HepG2 (cell line): ENCODE results near the gene TRAF5. TPM values are rescaled to one million over a fixed set of nuclear protein-coding genes. Genes with fewer than 3 reads are reported as not detected.

Source experiments
- ATAC-seq: fragments of 200-7000 bp; cut with Tn5 transposase; 3 replicates; pipeline ENCODE4 v1.9.1; 2020; ENCODE audit warnings: mild to moderate bottlenecking, moderate library complexity
- BruUV-seq: library from RNA; stranded (reverse); fragments of 400-500 nt; replicated peaks from 2 replicates; lab custom pipeline; 2021; lab: Mats Ljungman, UMichigan
- CTCF ChIA-PET: fragments of 300-600 bp; formaldehyde crosslinking; extraction: SDS; loops from one replicate; lab custom pipeline; 2021; ENCODE audit warnings: low total read pairs, inconsistent platforms, low intra/inter-chr PET ratio; lab: Yijun Ruan, JAX
- POLR2A ChIA-PET: fragments of 350-600 bp; sonication (Branson Sonifier 250); formaldehyde crosslinking; loops from one replicate; lab custom pipeline; 2020; ENCODE audit warnings: antibody characterized with exemption, inconsistent platforms; lab: Yijun Ruan, JAX
- DNase-seq: peaks from one replicate; pipeline ENCODE4 v3.0.0-alpha.2; 2015; ENCODE audit warnings: low spot score
- FAIRE-seq: peaks from 3 replicates; lab custom pipeline; 2011; peaks lifted over from hg19 to GRCh38; lab: Jason Lieb, UNC
- H2AFZ ChIP-seq: one replicate; pipeline ENCODE4 v1.6.1; 2011; ENCODE audit warnings: low read length, inconsistent platforms
- H3K27ac ChIP-seq: fragments of 300-600 bp; 3 replicates; pipeline ENCODE4 v1.8.0; 2011; ENCODE audit warnings: mixed run types, mild to moderate bottlenecking, mixed read lengths, low read length, inconsistent platforms; ENCODE audit not compliant: insufficient read depth; ENCODE audit errors: extremely low read length
- H3K27me3 ChIP-seq, 2 experiments: fragments of 200-600 bp in 1 of 2; 2 replicates in 1 of 2; 3 replicates in 1 of 2; pipeline versions ENCODE4 v1.6.0 to v1.8.0; 2011; ENCODE audit warnings: low read length in 2 of 2, mild to moderate bottlenecking in 2 of 2, moderate library complexity in 2 of 2, inconsistent platforms in 1 of 2; ENCODE audit not compliant: insufficient read depth in 2 of 2, control insufficient read depth in 1 of 2
- H3K36me3 ChIP-seq, 2 experiments: fragments of 200-600 bp in 1 of 2; replicated peaks in 1 of 2; 2 replicates in 1 of 2; 3 replicates in 1 of 2; pipeline versions ENCODE4 v1.5.1 to v1.8.0; 2011; ENCODE audit warnings: low read length in 2 of 2, inconsistent platforms in 1 of 2; ENCODE audit not compliant: insufficient read depth in 2 of 2, control insufficient read depth in 1 of 2
- H3K4me1 ChIP-seq: 2 replicates; pipeline ENCODE4 v1.5.1; 2012; ENCODE audit warnings: low read length, inconsistent platforms; ENCODE audit not compliant: insufficient read depth
- H3K4me2 ChIP-seq: 2 replicates; pipeline ENCODE4 v1.6.0; 2011; ENCODE audit warnings: low read depth, low read length, inconsistent platforms
- H3K4me3 ChIP-seq, 3 experiments: fragments of 200-600 bp in 1 of 3; sonication (generic), shearing (Covaris generic) in 1 of 3; replicated peaks in 1 of 3; 2 replicates each; pipeline ENCODE4 v1.5.1; 2011 to 2016; ENCODE audit warnings: low read length in 3 of 3, inconsistent platforms in 2 of 3, low read depth in 2 of 3, mild to moderate bottlenecking in 2 of 3, control low read depth in 1 of 3, mixed read lengths in 1 of 3; ENCODE audit not compliant: insufficient read depth in 1 of 3
- H3K79me2 ChIP-seq: one replicate; pipeline ENCODE4 v1.6.1; 2011; ENCODE audit warnings: low read length, inconsistent platforms; ENCODE audit not compliant: insufficient read depth
- H3K9ac ChIP-seq: 2 replicates; pipeline ENCODE4 v1.6.0; 2011; ENCODE audit warnings: mild to moderate bottlenecking, low read depth, low read length, inconsistent platforms; ENCODE audit not compliant: insufficient read depth
- H3K9me3 ChIP-seq: 2 replicates; pipeline ENCODE4 v1.5.1; 2012; ENCODE audit warnings: mild to moderate bottlenecking, low read length
- H4K20me1 ChIP-seq: 2 replicates; pipeline ENCODE4 v1.6.0; 2011; ENCODE audit warnings: inconsistent platforms, mild to moderate bottlenecking, low read length, moderate library complexity; ENCODE audit not compliant: insufficient read depth
- ETV6 ChIP-seq: sonication (generic); formaldehyde crosslinking; conservative IDR thresholded peaks from 2 replicates; pipeline ENCODE4 v1.4.0; 2020; ENCODE audit warnings: missing genetic modification reagents
- KLF6 ChIP-seq: IDR thresholded peaks from 2 replicates; pipeline ENCODE4 v1.8.0; 2016; ENCODE audit warnings: missing biosample characterization, missing genetic modification reagents
- NRL ChIP-seq: sonication (generic); formaldehyde crosslinking; IDR thresholded peaks from 2 replicates; pipeline ENCODE4 v1.5.0; 2020; ENCODE audit warnings: missing genetic modification reagents, mild to moderate bottlenecking, moderate library complexity, borderline replicate concordance
- RBAK ChIP-seq: sonication (generic); formaldehyde crosslinking; IDR thresholded peaks from 2 replicates; pipeline ENCODE4 v1.5.1; 2020; ENCODE audit warnings: mild to moderate bottlenecking, missing genetic modification reagents
- REXO4 ChIP-seq: sonication (generic); formaldehyde crosslinking; IDR thresholded peaks from 2 replicates; pipeline ENCODE4 v1.8.0; 2022; ENCODE audit warnings: missing genetic modification reagents, mild to moderate bottlenecking, borderline replicate concordance
- RNF2 ChIP-seq: fragments of 450-650 bp; conservative IDR thresholded peaks from 2 replicates; pipeline ENCODE4 v1.6.1; 2016; ENCODE audit warnings: low read depth
- XRCC5 ChIP-seq: fragments of 200-400 bp; formaldehyde crosslinking; optimal IDR thresholded peaks from 2 replicates; pipeline ENCODE3; 2017; ENCODE audit warnings: mild to moderate bottlenecking, low read length
- ZBTB39 ChIP-seq: sonication (generic); formaldehyde crosslinking; IDR thresholded peaks from 2 replicates; pipeline ENCODE4 v1.5.0; 2020; ENCODE audit warnings: missing genetic modification reagents
- ZBTB4 ChIP-seq: sonication (generic); formaldehyde crosslinking; IDR thresholded peaks from 2 replicates; pipeline ENCODE4 v1.4.0; 2020; ENCODE audit warnings: missing genetic modification reagents, mild to moderate bottlenecking, borderline replicate concordance
- ZBTB7A ChIP-seq: sonication (generic); formaldehyde crosslinking; IDR thresholded peaks from 2 replicates; pipeline ENCODE4 v1.8.0; 2022; ENCODE audit warnings: mild to moderate bottlenecking, missing genetic modification reagents
- ZNF251 ChIP-seq: sonication (generic); formaldehyde crosslinking; IDR thresholded peaks from 2 replicates; pipeline ENCODE4 v1.9.0; 2021; ENCODE audit warnings: mild to moderate bottlenecking, missing genetic modification reagents
- ZNF619 ChIP-seq: sonication (generic); formaldehyde crosslinking; IDR thresholded peaks from 2 replicates; pipeline ENCODE4 v1.4.0; 2020; ENCODE audit warnings: mild to moderate bottlenecking, missing genetic modification reagents
- ZNF737 ChIP-seq: sonication (generic); formaldehyde crosslinking; IDR thresholded peaks from 2 replicates; pipeline ENCODE4 v1.5.0; 2020; ENCODE audit warnings: missing genetic modification reagents, mild to moderate bottlenecking, borderline replicate concordance
- WGBS: methylation state at CpG from one replicate; pipeline ENCODE4 v1.1.6; 2017; ENCODE audit warnings: low lambda C conversion rate; 5-methylcytosine and 5-hydroxymethylcytosine counted together
- in situ Hi-C: cut with HindIII; loops from 2 replicates; pipeline ENCODE4 v1.10.0; 2017; ENCODE audit warnings: low pct_unique_long_range_greater_than_20kb; ENCODE audit not compliant: extremely low pct_ligation_motif_present
- intact Hi-C: fragments of 100-400 bp; cut with micrococcal nuclease; formaldehyde crosslinking; loops from one replicate; pipeline ENCODE4 v1.10.0; 2022; ENCODE audit not compliant: unreplicated experiment
- polyA plus RNA-seq, 8 experiments: library from polyadenylated mRNA; depleted of rRNA in 3 of 8; stranded (reverse) in 7 of 8; unstranded in 1 of 8; fragments of >200 nt; fragmentation: Illumina TruSeq in 4 of 8; extraction: Trizol in 4 of 8; gene quantifications; 2 replicates each; pipeline versions ENCODE4 v1.2.1 to v1.2.3, GENCODE V29; 2011 to 2016; ENCODE audit warnings: low read depth in 4 of 8, missing spikeins in 1 of 8, mixed read lengths in 1 of 8; ENCODE audit not compliant: insufficient read depth in 1 of 8
- total RNA-seq, 5 experiments: library from RNA; depleted of rRNA; stranded (reverse); fragments of >200 nt; fragmentation: Illumina TruSeq; extraction: Trizol; gene quantifications; 2 replicates each; pipeline ENCODE4 v1.2.3, GENCODE V29; 2016; ENCODE audit warnings: low read depth in 1 of 5

TRAF5 gene
- total and polyA plus RNA-seq, 2 of the 13 experiments (the other 11 are each of a cell fraction or from before 2014, with no cell fraction given): 0.27 to 1.6 TPM

GRCh38 chr1:211337430-211338223 lies 11.0 kb downstream of the TRAF5 start:
- H3K4me2 ChIP-seq: no peak overlapping the region
- BruUV-seq: no TSS peak
- TF ChIP-seq ZBTB39: no peak
- no peak for TF ChIP-seq ETV6 (CRISPR knock-in tag)
- no peak for TF ChIP-seq NRL (CRISPR knock-in tag)
- TF ChIP-seq KLF6 (CRISPR knock-in tag): no peak
- no peak for TF ChIP-seq REXO4 (CRISPR knock-in tag)
- TF ChIP-seq ZNF251: no peak
- no peak for TF ChIP-seq RNF2
- TF ChIP-seq RBAK (CRISPR knock-in tag): no peak
- no peak for TF ChIP-seq XRCC5
- no peak for TF ChIP-seq ZBTB7A (CRISPR knock-in tag)
- no peak for TF ChIP-seq ZNF737
- no peak for TF ChIP-seq ZBTB4 (CRISPR knock-in tag)
- TF ChIP-seq ZNF619: no peak
- TF ChIP-seq, all 625 proteins: peak for 0
- DNase-seq (no peak), FAIRE-seq (no peak), ATAC-seq (no peak)
- no peak overlapping the region for H3K9ac ChIP-seq
- 23% methylated on average over 7 of the region's 7 CpGs for whole genome bisulfite sequencing
- no peak overlapping the region for H3K27ac ChIP-seq
- H3K9me3 ChIP-seq: no peaks in the 10 kb centered on the region
- ChIA-PET POLR2A (no interaction called here), CTCF (no interaction called here)
- no peaks in the 10 kb centered on the region for H3K27me3 ChIP-seq
- no peak overlapping the region for H2AFZ ChIP-seq
- H4K20me1 ChIP-seq: no peaks in the 10 kb centered on the region
- intact Hi-C loops: no loop called here
- no peak overlapping the region for H3K4me3 ChIP-seq
- H3K4me1 ChIP-seq: no peaks in the 10 kb centered on the region
- no peaks in the 10 kb centered on the region for H3K79me2 ChIP-seq
- no peaks in the 10 kb centered on the region for H3K36me3 ChIP-seq
- in situ Hi-C loops: no loop called here
